ENCODE results near the gene TNFRSF11A.

Gene TNFRSF11A

GRCh38 chr18:62345909-62346308 is 20.8 kb downstream of the TNFRSF11A start:
- DNase-seq: no peak

GRCh38 chr18:62346333-62347088 is 21.4 kb downstream of the TNFRSF11A start:
- no peak for DNase-seq

- no peak for DNase-seq
Observed at GRCh38 chr18:62347089-62347506, 22.0 kb downstream of the TNFRSF11A start.

- no peak for DNase-seq
Observed at GRCh38 chr18:62348474-62348873, 23.4 kb downstream of the TNFRSF11A start.

GRCh38 chr18:62353170-62353569 is 28.1 kb downstream of the TNFRSF11A start:
- DNase-seq: no peak

- no peak for DNase-seq
Observed at GRCh38 chr18:62354151-62354550, 29.0 kb downstream of the TNFRSF11A start.

- no peak for DNase-seq
Observed at GRCh38 chr18:62357079-62357719, 32.1 kb downstream of the TNFRSF11A start.

GRCh38 chr18:62360805-62361204 is 35.7 kb downstream of the TNFRSF11A start:
- no peak for DNase-seq

- DNase-seq: no peak
Observed at GRCh38 chr18:62361288-62361687, 36.2 kb downstream of the TNFRSF11A start.

- DNase-seq: no peak
Observed at GRCh38 chr18:62364558-62364957, 39.4 kb downstream of the TNFRSF11A start.

- DNase-seq: no peak
Observed at GRCh38 chr18:62365420-62365819, 40.3 kb downstream of the TNFRSF11A start.

- no peak for DNase-seq
Observed at GRCh38 chr18:62366992-62367391, 41.9 kb downstream of the TNFRSF11A start.

GRCh38 chr18:62368100-62368499 is 43.0 kb downstream of the TNFRSF11A start:
- DNase-seq: no peak

GRCh38 chr18:62369129-62369644 is 44.1 kb downstream of the TNFRSF11A start:
- no peak for DNase-seq

GRCh38 chr18:62370366-62370765 is 45.3 kb downstream of the TNFRSF11A start:
- DNase-seq: peak; percentile 7

GRCh38 chr18:62371436-62371835 is 46.3 kb downstream of the TNFRSF11A start:
- DNase-seq: no peak

GRCh38 chr18:62372156-62372555 is 47.0 kb downstream of the TNFRSF11A start:
- DNase-seq: no peak

GRCh38 chr18:62372882-62373281 is 47.8 kb downstream of the TNFRSF11A start:
- no peak for DNase-seq

- no peak for DNase-seq
Observed at GRCh38 chr18:62374410-62374965, 49.4 kb downstream of the TNFRSF11A start.

GRCh38 chr18:62377131-62377807 is 52.2 kb downstream of the TNFRSF11A start:
- DNase-seq: no peak

GRCh38 chr18:62379051-62379450 is 53.9 kb downstream of the TNFRSF11A start:
- DNase-seq: no peak

- DNase-seq: no peak
Observed at GRCh38 chr18:62381373-62381772, 56.3 kb downstream of the TNFRSF11A start.

GRCh38 chr18:62384068-62384467 is 59.0 kb downstream of the TNFRSF11A start:
- DNase-seq: no peak
